HG03103 (cell line): ENCODE measurements around the gene LRFN3.
"Not testable (repeated sequence)": the region's sequence is repeated elsewhere in the genome, so short reads cannot be mapped to it uniquely, and the experiment has no call there.

Source experiments
- ATAC-seq: cut with Tn5 transposase; IDR thresholded peaks from one replicate; pipeline ENCODE4 v1.9.1; 2021; ENCODE audit warnings: low read depth; ENCODE audit not compliant: unreplicated experiment

LRFN3 gene

DNA sequence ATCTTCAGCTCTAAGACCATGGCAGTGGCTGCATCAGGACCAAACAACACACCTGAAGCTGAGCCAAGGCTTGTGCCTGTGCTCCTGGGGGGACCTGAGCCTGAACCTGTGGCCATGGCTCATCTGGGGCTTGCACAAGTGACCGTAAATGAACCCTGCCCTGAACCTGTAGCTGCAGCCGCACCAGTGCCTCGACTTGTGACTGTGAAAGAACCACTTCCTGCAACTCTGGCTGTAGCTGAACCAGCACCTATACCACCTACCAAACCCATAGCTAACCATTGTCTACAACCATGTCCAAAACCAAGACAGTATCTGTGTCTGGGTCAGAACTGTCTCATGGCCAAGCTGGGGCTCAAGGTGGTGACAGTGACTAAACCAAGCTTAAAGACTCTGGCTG lies 30.6 kb downstream of the LRFN3 start:
- ATAC-seq, result no peak

DNA sequence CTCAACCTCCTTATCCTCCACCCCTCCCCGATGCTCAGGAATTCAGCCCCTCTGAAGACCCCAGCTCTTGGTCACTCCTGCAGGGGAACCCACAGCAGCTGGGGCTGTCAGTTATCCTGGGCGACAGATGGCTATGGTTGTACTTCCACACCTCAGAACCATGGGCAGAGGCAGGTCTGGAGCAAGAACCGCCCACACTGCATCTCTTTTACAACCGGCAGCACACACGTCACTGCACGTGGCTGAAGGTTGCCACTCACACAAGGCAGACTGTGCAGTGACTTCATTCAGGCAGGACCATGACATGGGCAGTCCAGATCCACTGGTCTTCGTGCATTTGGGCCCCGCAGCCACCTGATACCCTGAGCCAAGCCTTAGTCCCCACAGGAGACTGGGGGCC lies 37.3 kb downstream of the LRFN3 start:
- ATAC-seq, result no peak

DNA sequence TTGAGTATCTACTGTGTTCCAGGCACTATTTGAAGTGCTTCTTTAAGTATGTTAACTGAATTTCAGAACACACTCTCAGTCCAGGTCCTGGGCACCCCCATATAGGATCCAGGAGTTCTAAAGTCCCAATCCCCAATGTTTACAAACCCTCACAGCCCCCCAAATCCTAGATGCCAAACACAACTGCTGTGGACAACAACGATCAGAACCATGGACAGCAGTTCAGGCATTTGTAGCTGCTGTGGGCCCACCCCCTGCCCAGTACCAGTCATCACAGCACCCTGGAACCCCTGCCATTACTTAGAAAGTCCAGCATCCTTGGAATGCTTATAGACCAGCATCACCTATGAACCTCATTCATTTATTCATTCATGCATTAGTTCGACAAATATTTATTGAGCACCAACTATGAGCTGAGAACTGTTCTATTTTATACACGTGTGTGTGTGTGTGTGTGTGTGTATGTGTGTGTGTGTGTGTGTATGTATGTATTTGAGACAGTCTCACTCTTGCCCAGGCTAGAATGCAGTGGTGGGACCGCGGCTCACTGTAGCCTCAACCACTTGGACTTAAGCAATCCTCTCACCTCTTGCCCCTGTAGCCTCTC lies 39.5 kb downstream of the LRFN3 start:
- no peak for ATAC-seq

DNA sequence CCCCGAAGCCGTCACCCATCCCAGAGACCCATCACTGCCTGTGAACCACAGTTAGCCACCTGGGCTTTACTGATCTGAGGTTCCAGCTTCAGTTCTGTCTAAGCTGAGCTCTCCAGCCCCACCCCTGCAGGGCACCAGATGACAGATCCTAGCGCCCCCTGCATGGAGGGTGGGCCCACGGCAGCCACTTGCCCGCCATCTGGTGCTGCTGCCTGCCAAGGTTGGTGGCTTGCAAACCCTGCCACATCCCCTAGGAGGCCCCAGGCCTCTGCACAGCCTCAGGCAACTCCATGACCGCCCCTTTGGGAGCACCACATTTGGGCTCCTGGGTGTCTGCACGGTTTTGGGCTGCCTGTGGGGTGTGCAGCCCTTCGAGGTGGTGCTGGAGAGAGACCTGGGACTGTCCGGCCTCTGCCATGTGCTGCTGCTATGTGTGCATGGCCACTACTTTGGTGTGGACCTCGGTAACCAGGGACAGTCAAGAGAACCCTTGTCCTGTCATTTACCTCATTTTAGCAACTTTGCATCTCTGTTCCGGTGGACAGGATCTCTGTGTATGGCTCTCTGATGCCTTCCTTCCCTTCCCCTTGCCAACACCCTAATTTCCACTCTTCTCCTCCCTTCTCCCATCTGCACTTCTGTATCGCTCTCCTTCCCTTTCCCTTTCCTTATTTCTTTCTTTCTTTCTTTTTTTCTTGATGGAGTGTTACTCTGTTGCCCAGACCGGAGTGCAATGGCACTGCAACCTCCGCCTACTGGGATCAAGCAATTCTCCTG lies 41.5 kb downstream of the LRFN3 start:
- no peak for ATAC-seq

DNA sequence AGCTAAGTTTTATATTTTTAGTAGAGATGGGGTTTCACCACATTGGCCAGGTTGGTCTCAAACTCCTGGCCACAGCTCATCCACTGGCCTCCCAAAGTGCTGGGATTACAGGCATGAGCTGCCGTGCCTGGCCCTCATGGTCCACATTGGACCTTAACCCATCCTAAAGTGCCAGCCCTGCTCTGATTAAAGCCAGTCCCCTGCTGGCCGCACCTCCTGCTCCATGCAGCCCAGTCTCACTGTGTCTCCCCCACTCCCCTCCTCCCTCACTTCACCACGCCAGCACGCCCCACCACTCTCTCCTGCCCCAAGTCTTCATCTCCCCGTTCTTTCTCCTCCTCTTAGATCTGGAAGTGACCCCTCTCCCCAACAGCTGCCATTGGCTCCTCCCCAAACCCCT lies 42.1 kb downstream of the LRFN3 start:
- ATAC-seq, result no peak

DNA sequence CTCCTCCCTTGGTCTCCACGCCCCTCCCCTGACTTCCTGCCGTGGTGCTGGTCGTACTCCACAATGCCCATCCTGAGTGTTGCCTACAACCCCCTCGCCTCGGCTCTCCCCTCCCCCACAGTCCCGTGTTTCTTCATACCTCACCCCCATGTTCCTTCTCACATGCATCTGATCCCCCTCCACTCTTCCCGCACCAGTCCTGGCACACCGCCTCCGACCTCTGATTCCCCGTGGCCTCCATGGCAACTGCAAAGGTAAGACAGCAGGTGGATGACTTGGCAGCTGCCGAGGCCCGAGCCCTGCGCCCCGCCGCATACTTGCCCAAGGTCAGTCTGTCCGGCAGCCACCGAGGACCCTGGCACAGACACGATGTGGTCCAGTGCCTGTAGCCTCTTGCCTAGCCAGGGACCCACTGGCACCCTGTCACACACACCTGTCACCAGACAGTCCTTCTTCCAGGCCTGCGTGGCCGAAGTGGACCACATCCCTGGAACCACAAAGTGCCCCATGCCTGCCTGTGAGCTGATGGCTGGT lies 42.7 kb downstream of the LRFN3 start:
- no peak for ATAC-seq

DNA sequence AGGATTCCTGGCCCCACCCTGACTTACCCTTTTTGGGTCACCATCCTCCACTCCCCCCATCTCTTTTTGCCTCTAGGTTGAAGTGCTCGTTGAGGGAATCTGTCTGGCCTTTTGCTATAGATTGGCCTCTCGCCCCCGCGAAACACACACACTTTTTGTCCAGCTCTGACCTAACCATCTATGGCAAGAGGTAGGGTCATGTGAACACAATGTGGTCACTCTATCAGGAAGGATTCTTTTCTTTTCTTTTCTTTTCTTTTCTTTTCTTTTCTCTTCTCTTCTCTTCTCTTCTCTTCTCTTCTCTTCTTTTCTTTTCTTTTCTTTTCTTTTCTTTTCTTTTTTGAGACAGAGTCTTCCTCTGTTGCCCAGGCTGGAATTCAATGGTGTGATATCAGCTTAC lies 44.8 kb downstream of the LRFN3 start:
- ATAC-seq, result not testable (repeated sequence)

DNA sequence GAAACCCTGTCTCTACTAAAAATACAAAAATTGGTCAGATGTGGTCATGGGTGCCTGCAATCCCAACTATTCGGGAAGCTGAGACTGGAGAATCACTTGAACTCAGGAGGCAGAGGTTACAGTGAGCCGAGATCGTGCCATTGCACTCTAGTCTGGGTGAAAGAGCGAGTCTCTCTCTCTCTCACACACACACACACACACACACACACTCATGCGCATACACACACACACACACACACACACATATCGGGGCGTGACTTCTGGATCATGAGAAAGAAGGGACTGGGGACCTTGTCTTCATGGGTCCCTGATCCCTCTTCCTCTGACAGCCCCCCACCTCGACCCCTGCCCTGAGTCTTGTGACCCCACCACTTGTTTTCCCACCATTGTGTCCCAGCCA lies 47.0 kb downstream of the LRFN3 start:
- no peak for ATAC-seq

DNA sequence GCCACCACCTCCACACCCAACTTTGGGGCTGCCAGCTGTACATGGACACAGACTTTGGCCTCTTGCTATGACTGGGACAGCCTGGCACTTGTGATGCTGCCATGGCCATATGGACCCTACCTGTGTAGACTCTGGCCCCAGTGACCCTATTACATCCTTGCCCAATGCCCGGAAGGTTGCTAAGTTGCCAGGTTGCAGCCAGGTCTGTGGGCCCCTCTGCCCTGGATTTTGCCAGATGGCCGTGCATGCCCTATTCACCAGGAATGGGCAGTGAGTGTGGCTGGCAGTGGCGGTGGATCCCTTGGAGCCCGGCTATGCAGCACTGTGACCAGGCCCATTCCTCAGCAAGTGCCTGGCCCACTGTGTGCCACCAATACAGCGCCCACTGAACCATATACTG lies 49.9 kb downstream of the LRFN3 start:
- no peak for ATAC-seq

DNA sequence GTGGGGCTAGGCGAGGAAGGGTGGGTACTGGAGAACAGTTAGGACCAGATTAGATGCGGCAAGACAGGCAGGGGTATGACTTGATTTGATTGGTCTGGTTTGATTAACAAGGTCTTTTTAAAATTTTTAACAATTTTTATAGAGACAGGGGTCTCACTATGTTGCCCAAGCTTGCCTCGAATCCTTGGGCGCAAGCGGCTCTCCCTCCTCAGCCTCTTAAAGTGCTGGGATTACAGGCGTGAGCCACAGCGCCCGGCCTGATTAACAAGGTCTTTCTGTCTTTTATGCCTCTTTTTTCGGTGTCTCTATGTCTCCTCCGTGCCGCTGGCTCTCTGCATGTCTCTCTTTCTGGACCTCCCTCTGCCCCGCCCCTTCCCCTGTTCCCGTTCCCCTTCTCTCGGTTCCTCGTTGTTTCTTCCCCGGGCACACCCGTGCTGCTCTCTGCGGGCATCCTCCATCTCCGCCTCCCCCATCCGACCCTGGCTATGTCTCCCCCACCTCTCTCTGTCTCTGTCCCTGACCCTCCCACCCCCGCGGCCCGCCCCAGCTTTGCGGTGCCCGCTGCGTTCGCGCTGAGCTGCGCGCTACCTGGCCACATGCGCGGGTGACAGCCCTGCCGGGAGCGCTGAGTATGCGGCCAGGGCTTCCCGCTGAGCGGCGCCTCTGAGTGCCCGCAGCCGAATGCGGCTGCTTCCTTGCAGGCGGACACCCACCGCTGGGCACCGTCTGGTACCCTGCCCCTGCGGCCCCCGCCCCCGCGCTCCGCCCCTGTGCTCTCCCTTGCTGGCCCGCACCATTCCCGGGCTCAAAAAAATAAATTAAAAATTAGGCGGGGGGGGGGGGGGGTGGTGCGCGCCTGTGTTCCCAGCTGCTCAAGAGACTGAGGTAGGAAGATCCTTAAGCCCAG lies 50.7 kb downstream of the LRFN3 start:
- ATAC-seq, result no peak

DNA sequence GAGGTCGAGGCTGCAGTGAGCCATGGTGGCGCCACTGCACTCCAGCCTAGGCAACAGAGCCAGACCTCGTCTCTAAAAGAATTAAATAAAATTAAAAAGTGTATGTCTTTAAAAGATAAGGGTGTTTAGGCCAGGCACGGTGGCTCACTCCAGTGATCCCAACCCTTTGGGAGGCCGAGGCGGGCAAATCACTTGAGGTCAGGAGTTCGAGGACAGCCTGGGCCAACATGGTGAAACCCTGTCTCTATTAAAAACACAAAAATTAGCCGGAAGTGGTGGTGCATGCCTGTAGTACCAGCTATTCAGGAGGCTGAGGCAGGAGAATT lies 51.4 kb downstream of the LRFN3 start:
- no peak for ATAC-seq

DNA sequence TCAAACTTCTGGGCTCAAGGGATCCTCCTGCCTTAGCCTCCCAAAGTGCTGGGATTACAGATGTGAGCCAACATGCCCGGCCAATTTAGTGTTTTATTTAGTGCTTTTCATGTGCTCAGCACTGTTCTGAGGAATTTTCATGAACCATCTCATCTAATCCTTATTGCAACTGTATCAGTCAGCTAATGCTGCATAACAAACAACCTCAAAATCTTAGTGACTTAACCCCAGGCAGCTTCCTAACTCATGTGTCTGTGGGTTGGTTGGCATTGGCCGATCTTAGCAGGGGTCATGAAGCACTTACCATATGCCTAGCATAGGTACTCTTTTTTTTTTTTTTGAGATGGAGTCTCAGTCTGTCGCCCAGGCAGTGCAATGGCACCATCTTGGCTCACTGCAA lies 52.6 kb downstream of the LRFN3 start:
- no peak for ATAC-seq

DNA sequence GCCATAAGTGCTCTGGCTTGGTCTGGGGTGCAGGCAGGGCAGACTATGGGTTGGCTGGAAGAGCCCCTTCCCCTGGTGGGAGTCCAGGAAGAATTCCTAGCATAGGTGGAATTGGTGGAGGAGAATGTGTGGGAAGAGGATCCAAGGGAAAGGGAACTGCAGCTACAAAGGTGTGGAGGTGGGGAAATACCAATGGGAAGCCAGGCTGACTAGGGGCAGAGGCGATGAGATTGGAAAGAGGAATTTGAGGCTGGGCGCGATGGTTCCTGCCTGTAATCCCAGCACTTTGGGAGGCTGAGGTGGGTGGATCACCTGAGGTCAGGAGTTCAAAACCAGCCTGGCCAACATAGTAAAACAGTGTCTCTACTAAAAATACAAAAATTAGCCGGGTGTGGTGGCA lies 54.0 kb downstream of the LRFN3 start:
- ATAC-seq, result no peak

DNA sequence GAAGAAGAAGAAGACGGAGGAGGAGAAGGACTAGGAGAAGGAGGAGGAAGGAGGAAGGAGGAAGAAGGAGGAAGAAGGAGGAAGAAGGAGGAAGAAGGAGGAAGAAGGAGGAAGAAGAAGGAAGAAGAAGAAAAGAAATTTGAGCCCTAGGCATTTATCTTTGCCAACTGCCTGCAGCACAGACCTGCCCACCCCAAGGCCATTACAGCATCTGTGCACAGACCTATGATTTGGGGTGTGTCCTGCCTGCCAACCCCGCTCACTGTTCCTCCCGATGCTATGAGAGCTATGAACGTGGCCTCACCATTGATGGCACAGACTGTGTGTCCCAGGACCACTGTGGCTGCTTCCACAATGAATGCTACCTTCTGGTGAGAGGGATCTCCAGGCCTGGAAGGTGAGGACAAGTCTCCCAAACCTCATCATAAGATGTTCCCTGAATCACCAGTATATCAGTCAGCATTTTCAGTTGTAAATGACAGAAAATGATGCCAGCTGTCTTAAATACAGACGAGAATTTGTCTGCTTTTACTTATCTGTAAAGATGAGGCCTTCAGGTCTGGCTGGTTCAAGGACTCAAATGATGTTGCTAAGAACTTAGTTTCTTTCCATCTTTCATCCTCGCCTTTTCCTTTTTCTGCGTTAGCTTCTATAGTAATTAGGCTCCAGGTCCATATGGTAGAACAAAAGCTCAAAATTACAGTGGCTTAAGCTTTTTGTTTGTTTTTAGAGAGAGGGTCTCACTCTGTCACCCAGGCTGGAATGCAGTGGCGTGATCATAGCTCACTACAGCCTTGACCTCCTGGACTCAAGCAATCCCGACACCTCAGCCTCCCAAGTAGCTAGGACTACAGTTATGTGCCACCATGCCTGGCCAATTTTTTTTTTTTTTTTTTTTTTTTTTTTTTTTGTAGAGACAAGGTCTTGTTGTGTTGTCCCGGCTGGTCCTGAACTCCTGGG lies 54.9 kb downstream of the LRFN3 start:
- no peak for ATAC-seq

DNA sequence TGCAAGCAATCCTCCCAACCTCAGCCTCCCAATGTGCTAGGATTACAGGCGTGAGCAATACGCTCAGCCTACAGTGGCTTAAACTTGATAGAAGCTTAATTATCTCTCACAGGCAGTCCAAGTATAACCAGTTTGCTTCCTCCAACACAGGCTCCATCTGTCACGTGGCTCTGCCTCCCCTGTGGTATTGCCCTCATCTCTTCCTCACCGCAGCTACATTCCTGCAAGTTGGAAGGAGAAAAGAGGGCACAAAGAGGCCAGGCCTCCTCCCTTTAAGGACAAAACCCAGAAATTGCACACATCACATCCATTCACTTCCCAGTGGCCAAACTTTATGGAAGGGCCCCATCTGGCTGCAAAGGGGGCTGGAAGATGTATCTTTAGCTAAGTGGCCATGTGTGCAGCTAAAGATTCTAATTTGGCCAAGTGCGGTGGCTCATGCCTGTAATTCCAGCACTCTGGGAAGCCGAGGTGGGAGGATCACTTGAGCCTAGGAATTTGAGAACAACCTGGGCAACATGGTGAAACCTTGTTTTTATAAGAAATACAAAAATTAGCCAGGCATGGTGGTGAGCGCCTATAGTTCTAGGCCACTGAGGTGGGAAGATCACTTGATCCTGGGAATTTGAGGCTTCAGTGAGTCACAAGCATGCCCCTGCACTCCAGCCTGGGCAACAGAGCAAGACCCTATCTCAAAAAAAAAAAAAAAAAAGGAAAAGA lies 55.7 kb downstream of the LRFN3 start:
- ATAC-seq, result no peak

DNA sequence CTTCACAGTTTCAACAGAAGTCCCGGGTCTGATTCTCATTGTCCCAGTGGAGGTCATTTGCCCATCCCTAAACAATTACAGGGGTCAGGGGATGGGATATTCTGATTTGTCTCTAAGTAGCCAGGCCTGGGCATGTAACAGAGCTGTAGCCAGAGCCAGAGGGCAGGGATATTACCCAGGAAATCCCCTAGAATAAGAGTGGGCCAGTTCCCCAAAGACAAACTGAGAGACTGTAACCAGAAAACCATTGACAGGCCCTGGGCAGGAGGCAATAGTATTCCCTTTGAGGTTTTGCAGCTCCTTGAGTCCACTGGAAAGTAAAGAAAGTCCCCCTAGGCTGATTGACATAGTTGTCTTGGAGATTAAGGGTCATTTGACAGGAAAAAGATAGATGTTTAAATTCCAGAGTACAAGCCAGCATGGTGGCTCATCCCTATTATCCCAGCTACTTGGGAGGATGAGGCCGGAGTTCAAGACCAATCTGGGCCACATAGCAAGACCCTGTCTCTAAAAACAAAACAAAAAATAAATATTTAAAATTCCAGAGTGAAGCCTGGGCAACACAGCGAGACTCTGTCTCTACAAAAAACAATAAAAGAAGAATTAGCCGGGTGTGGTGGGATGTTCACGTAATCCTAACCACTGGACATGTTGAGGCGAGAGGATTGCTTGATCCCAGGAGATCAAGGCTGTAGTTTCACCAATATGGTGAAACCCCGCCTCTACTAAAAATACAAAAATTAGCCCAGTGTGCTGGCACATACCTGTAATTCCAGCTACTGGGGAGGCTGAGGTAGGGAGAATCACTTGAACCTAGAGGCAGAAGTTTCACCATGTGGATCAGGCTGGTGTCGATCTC lies 57.0 kb downstream of the LRFN3 start:
- no peak for ATAC-seq

DNA sequence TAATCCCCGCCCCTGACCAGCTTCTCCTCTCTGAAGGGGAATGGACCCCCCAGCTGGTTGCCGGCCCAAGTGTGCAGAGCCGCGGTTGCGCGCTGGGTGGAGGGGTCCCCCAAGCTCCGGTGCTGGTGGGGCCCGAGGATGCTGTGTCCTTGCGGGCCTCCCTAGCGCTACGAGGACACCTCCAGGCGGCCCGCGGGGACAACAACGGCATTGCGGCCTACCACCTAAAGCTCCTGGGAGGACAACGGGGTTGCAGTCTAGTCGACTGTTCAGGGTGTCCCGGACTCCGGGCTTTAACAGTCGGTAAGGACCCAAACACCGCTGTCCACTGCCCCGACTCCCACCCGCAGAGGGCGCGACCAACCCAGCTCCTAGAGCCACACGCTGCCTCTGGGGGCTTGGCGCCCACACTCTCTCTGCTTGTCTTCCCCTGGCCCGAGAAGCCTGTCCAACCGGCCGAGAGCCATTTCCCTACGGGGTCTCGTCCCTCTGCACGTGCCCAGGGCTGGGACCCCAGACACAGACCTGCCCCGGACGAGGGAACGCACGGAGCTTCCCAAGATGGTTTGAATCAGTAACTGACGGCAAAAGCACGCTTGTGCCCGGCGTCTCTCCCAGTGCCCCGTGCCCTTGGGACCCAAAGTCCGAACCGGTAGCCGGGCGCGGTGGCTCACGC lies 57.9 kb downstream of the LRFN3 start:
- ATAC-seq, result no peak
